ENCODE results near the gene GLYATL1.

GLYATL1 gene

DNA sequence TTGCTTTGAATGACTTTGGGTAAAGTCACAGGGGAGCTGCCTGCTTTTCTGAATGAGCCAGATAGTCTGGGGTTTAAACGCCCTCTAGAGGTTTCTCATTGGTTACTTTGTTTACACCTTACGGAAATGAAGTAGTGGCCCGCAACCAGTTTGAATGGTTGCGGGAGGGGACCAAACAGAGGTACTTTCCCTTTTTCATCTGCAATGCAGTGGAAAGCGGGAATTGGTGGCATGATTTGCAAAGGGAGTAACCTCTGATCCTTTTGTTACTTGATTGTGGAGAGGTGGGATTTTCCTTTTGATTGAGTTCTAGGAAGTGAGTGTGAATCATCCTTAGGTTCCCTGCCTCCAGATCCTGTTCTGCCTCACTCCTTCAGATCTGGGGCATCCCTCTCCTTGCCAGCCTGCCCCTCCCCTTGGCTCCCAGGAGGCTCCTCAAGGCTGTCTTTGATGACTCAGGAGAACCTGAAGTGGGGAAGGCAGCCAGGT is 15.9 kb upstream of the GLYATL1 start (continued):
- TF ChIP-seq ZNF501 (tag by site-specific recombination; IDR thresholded peaks at IDR 0.05) (no peak), ZNF214 (tag by site-specific recombination; IDR thresholded peaks at IDR 0.05; ENCODE audit: borderline replicate concordance) (no peak), TRIM28 (IDR thresholded peaks at IDR 0.05; ENCODE audit: borderline replicate concordance, low read length) (no peak), YY2 (tag by site-specific recombination; IDR thresholded peaks at IDR 0.05) (no peak), ZNF530 (tag by site-specific recombination; IDR thresholded peaks at IDR 0.05; ENCODE audit: low read depth) (no peak), ZBTB44 (tag by site-specific recombination; IDR thresholded peaks at IDR 0.05) (no peak), PRDM1 (tag by site-specific recombination; IDR thresholded peaks at IDR 0.05) (0 out of 2 replicates have a peak, but pooled peaks have one; percentile 42), ZNF404 (tag by site-specific recombination; IDR thresholded peaks at IDR 0.05) (no peak), ZNF776 (tag by site-specific recombination; IDR thresholded peaks at IDR 0.05; ENCODE audit: borderline replicate concordance) (no peak), ZNF335 (tag by site-specific recombination; conservative IDR thresholded peaks at IDR 0.05) (no peak), ZNF354C (tag by site-specific recombination; IDR thresholded peaks at IDR 0.05; ENCODE audit: borderline replicate concordance, low read depth) (no peak), ZNF785 (tag by site-specific recombination; IDR thresholded peaks at IDR 0.05) (no peak), PBX3 (CRISPR knock-in tag; IDR thresholded peaks at IDR 0.05) (no peak), SP2 (tag by site-specific recombination; IDR thresholded peaks at IDR 0.05) (0 out of 2 replicates have a peak, but pooled peaks have one; percentile 25), ZNF148 (tag by site-specific recombination; IDR thresholded peaks at IDR 0.05; ENCODE audit: borderline replicate concordance) (no peak), ZNF843 (tag by site-specific recombination; IDR thresholded peaks at IDR 0.05) (no peak), ZFP41 (tag by site-specific recombination; IDR thresholded peaks at IDR 0.05; ENCODE audit: borderline replicate concordance) (no peak)

DNA sequence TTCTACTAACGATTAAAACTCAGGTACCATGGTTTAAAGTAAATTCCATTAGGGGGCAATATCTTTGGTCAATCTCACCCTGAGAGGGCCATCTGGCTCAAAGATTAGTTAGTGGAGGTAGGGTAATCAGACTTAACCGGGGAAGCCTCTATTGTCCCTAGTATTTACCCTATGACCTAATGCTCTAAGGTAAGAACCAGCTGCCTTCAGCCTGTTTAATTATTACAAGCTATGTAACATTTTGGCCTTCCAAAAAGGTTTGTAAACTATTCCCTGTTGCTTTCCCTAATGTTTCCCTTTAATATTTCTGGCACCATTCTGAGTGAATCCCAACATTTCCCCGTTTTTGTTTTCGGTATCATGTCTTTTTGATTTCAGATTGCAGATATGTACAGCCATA is 15.1 kb upstream of the GLYATL1 start:
- peaks cover 3% of the 10 kb centered on the region for H3K4me1 ChIP-seq (ENCODE audit: control insufficient read depth, insufficient read depth, low read length)
- no peaks in the 10 kb centered on the region for H3K36me3 ChIP-seq (ENCODE audit: control insufficient read depth in 2 of 2, insufficient read depth in 1 of 2, low read length in 2 of 2)
- H3K27ac ChIP-seq (ENCODE audit: extremely low read depth, low read depth, low read length): no peak overlapping the region
- ChIA-PET POLR2A (no interaction called here), CTCF (interaction anchor here (0.6 to 1.3 kb wide), 5 partner anchors 17 to 252 kb away, joined by 3 read pairs; no protein-coding TSS in a partner anchor)
- no peak overlapping the region for H3K4me3 ChIP-seq (ENCODE audit: low read depth, low read length)
- H3K9me3 ChIP-seq (ENCODE audit: control insufficient read depth, insufficient read depth, low read depth, low read length): no peaks in the 10 kb centered on the region
- TF ChIP-seq, protein P1, sequence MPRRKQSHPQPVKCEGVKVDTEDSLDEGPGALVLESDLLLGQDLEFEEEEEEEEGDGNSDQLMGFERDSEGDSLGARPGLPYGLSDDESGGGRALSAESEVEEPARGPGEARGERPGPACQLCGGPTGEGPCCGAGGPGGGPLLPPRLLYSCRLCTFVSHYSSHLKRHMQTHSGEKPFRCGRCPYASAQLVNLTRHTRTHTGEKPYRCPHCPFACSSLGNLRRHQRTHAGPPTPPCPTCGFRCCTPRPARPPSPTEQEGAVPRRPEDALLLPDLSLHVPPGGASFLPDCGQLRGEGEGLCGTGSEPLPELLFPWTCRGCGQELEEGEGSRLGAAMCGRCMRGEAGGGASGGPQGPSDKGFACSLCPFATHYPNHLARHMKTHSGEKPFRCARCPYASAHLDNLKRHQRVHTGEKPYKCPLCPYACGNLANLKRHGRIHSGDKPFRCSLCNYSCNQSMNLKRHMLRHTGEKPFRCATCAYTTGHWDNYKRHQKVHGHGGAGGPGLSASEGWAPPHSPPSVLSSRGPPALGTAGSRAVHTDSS (tag by site-specific recombination; IDR thresholded peaks at IDR 0.05): no peak
- TF ChIP-seq ZNF571 (tag by site-specific recombination; IDR thresholded peaks at IDR 0.05): no peak
- no peak for TF ChIP-seq ZNF24 (tag by site-specific recombination; IDR thresholded peaks at IDR 0.05)
- no peak for TF ChIP-seq ZXDB (tag by site-specific recombination; IDR thresholded peaks at IDR 0.05)
- no peak for TF ChIP-seq ZNF501 (tag by site-specific recombination; IDR thresholded peaks at IDR 0.05)
- TF ChIP-seq ZNF248 (tag by site-specific recombination; IDR thresholded peaks at IDR 0.05): no peak
- no peak for TF ChIP-seq ZNF529 (tag by site-specific recombination; IDR thresholded peaks at IDR 0.05; ENCODE audit: insufficient replicate concordance)
- TF ChIP-seq BCL11B (tag by site-specific recombination; IDR thresholded peaks at IDR 0.05; ENCODE audit: low read depth): no peak
- no peak for TF ChIP-seq ZNF184 (tag by site-specific recombination; IDR thresholded peaks at IDR 0.05)
- no peak for TF ChIP-seq ZNF324 (tag by site-specific recombination; IDR thresholded peaks at IDR 0.05)
- no peak for TF ChIP-seq TRIM28 (IDR thresholded peaks at IDR 0.05; ENCODE audit: borderline replicate concordance, low read length)
- no peak for TF ChIP-seq SP7 (tag by site-specific recombination; IDR thresholded peaks at IDR 0.05)
- TF ChIP-seq ZEB2 (tag by site-specific recombination; IDR thresholded peaks at IDR 0.05): no peak
- no peak for TF ChIP-seq ZNF202 (tag by site-specific recombination; IDR thresholded peaks at IDR 0.05; ENCODE audit: borderline replicate concordance)
- no peak for TF ChIP-seq ZBTB44 (tag by site-specific recombination; IDR thresholded peaks at IDR 0.05)
- TF ChIP-seq ZNF580 (tag by site-specific recombination; IDR thresholded peaks at IDR 0.05): no peak
